OCI-LY3 (cell line): ENCODE measurements around the gene COLEC11.
"Not testable (repeated sequence)": the region's sequence is repeated elsewhere in the genome, so short reads cannot be mapped to it uniquely, and the experiment has no call there.

ENCODE experiments used
- H2AFZ ChIP-seq: fragments of 200-600, 300-600 bp; shearing (Covaris generic); 2 replicates; pipeline ENCODE4 v1.6.0; 2014; ENCODE audit warnings: antibody characterized with exemption, low read depth, low read length
- H3K27ac ChIP-seq: fragments of 200-600, 300-600 bp; sonication (generic); 2 replicates; pipeline ENCODE4 v1.5.1; 2014; ENCODE audit warnings: mild to moderate bottlenecking, low read length, moderate library complexity, mixed read lengths
- H3K27me3 ChIP-seq: fragments of 200-600, 300-600 bp; sonication (generic); 2 replicates; pipeline ENCODE4 v1.6.1; 2014; ENCODE audit warnings: low read depth, low read length, mixed read lengths
- H3K36me3 ChIP-seq: fragments of 200-600, 300-600 bp; sonication (generic); replicated peaks from 2 replicates; pipeline ENCODE3; 2014; ENCODE audit warnings: low read depth, low read length, mixed read lengths
- H3K4me1 ChIP-seq: fragments of 300-600, 200-600 bp; sonication (generic); 2 replicates; pipeline ENCODE4 v1.6.1; 2014; ENCODE audit warnings: low read length, mixed read lengths
- H3K4me2 ChIP-seq: fragments of 200-600, 300-600 bp; sonication (generic); 2 replicates; pipeline ENCODE4 v1.6.1; 2014; ENCODE audit warnings: low read length, mixed read lengths
- H3K4me3 ChIP-seq: fragments of 300-600, 200-600 bp; sonication (generic); 2 replicates; pipeline ENCODE4 v1.5.1; 2014; ENCODE audit warnings: antibody characterized with exemption, mild to moderate bottlenecking, low read length, moderate library complexity
- H3K79me2 ChIP-seq: fragments of 300-600, 200-600 bp; shearing (Covaris generic); 2 replicates; pipeline ENCODE4 v1.6.1; 2014; ENCODE audit warnings: mild to moderate bottlenecking, low read length, mixed read lengths
- H3K9ac ChIP-seq: fragments of 300-600, 200-600 bp; shearing (Covaris generic); 2 replicates; pipeline ENCODE4 v1.6.0; 2014; ENCODE audit warnings: mild to moderate bottlenecking, low read length, moderate library complexity
- H3K9me3 ChIP-seq: fragments of 200-600, 300-600 bp; shearing (Covaris generic); 2 replicates; pipeline ENCODE4 v1.6.1; 2014; ENCODE audit warnings: low read length, mixed read lengths; ENCODE audit not compliant: insufficient read depth
- H4K20me1 ChIP-seq: fragments of 200-600, 300-600 bp; sonication (generic); 2 replicates; pipeline ENCODE4 v1.6.1; 2016; ENCODE audit warnings: low read length, mixed read lengths; ENCODE audit not compliant: insufficient read depth
- EZH2phosphoT487 ChIP-seq: fragments of 200-600 bp; shearing (Covaris generic); IDR thresholded peaks from 2 replicates; pipeline ENCODE4 v1.6.1; 2018; ENCODE audit warnings: antibody characterized with exemption, mixed run types, low read depth
- TF ChIP-seq, protein P1 (sequence below): fragments of 200-600, 300-600 bp; sonication (generic); IDR thresholded peaks from 2 replicates; pipeline ENCODE4 v1.5.1; 2014; ENCODE audit warnings: antibody characterized with exemption, low read length, low read depth

Gene COLEC11

DNA sequence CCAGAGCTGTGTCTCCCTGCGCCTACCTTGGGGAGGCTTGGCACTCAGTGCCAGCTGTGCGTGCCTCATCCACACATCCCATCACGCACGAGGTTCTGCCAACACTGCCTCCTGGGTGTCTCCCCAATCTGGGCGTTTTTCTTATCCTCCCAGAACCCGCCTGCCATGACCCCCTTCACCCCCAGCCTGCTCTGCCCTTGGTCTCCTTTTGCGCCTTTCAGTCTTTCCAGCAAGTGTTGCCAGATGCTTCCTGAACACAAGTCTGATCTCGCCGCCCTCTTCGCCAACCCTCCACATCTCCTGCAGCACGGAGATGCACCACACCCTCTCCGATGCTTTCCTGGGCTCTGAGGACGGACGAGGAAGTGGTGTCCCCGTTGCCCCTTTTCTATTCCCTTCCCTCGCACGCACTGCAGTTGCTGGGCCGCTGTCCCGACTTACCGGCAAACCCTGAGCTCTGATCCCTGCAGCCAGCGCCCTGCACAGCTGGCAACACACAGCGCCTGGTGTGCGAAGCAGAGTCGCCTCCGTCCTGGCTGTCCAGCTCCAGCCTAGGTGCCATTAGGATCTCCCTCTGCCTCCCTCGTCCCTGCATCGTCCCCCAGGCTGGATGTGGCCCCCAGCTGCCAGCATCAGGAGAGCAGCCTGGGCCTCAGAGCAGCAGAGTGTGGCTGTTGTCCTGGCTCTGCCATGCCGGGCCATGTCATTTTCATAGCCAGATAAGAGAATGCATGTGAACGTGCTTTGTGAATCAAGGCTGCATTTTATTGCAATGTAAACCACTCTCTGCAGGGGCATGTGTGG lies 40.5 kb downstream of the COLEC11 start:
- Histone ChIP-seq H3K36me3 (no peaks in the 10 kb centered on the region), H3K79me2 (no peaks in the 10 kb centered on the region), H3K27ac (no peak overlapping the region), H3K9me3 (no peaks in the 10 kb centered on the region), H2AFZ (no peak overlapping the region), H3K9ac (no peak overlapping the region), H3K4me1 (peaks cover 3% of the 10 kb centered on the region; the same call in 1 of the 2 replicates), H3K27me3 (no peaks in the 10 kb centered on the region; the same call in 1 of the 2 replicates), H3K4me2 (no peak overlapping the region), H3K4me3 (no peak overlapping the region), H4K20me1 (no peaks in the 10 kb centered on the region)
- no peak for TF ChIP-seq EZH2phosphoT487
- TF ChIP-seq, protein P1, sequence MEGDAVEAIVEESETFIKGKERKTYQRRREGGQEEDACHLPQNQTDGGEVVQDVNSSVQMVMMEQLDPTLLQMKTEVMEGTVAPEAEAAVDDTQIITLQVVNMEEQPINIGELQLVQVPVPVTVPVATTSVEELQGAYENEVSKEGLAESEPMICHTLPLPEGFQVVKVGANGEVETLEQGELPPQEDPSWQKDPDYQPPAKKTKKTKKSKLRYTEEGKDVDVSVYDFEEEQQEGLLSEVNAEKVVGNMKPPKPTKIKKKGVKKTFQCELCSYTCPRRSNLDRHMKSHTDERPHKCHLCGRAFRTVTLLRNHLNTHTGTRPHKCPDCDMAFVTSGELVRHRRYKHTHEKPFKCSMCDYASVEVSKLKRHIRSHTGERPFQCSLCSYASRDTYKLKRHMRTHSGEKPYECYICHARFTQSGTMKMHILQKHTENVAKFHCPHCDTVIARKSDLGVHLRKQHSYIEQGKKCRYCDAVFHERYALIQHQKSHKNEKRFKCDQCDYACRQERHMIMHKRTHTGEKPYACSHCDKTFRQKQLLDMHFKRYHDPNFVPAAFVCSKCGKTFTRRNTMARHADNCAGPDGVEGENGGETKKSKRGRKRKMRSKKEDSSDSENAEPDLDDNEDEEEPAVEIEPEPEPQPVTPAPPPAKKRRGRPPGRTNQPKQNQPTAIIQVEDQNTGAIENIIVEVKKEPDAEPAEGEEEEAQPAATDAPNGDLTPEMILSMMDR: no peak

DNA sequence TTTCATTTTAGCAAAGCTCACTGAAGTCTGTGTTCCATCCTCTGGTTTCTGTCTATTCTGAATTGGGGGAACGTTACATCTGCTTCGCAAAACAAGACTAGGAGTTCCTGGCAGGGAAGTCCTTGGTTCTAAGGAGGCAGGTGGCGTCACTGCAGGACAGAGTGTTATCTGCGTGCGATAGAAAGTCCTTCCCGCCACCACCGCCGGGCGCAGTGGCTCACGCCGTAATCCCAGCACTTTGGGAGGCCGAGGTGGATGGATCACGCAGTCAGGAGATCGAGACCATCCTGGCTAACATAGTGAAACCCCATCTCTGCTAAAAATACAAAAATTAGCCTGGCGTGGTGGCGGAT lies 41.0 kb downstream of the COLEC11 start:
- not testable (repeated sequence) for H3K79me2 ChIP-seq, H3K27me3 ChIP-seq, H3K36me3 ChIP-seq, H3K9me3 ChIP-seq, H4K20me1 ChIP-seq, H2AFZ ChIP-seq, H3K4me2 ChIP-seq, H3K4me3 ChIP-seq, H3K9ac ChIP-seq, H3K27ac ChIP-seq, H3K4me1 ChIP-seq

DNA sequence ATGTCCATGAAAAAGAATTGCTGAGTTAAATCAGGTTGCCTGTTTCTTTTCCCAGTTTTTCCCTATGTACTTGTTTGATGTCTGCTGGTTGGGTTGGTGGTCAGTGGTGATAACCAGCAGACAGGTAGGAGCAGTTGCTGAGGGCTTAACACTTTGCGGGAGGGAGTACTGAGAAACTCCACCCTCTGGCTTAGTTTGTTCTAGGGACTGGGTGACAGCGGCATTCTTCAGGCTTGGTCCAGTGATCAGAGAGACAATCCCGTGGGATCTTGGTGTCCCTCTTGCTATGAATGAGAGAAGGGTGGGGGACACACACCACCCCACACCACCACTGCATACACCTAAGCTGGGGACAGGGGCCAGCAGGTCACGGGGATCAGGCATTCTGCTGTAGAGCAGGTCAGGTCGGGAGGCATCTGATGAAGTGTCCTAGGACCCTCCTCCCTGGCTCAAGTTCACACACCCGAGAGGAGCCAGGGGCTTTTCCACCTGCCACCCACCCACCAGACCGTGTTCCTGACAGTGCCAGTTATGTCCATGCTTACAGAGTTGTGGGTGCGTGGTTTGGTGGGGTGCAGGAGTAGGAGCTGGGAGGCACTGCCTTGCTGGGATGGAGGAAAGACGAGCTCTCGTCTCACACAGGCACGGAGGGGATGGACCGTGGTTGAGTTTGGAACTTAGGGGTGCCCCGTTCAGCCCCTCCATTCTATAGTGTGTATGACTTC lies 41.8 kb downstream of the COLEC11 start:
- Histone ChIP-seq H3K4me3 (no peak overlapping the region), H2AFZ (no peak overlapping the region), H3K4me1 (peaks cover 3% of the 10 kb centered on the region; the same call in 1 of the 2 replicates), H3K36me3 (no peaks in the 10 kb centered on the region), H3K9me3 (no peaks in the 10 kb centered on the region), H3K79me2 (no peaks in the 10 kb centered on the region), H3K4me2 (no peak overlapping the region), H3K9ac (no peak overlapping the region), H3K27me3 (no peaks in the 10 kb centered on the region; the same call in 1 of the 2 replicates), H4K20me1 (no peaks in the 10 kb centered on the region), H3K27ac (no peak overlapping the region)
- TF ChIP-seq, protein P1: no peak
- no peak for TF ChIP-seq EZH2phosphoT487

DNA sequence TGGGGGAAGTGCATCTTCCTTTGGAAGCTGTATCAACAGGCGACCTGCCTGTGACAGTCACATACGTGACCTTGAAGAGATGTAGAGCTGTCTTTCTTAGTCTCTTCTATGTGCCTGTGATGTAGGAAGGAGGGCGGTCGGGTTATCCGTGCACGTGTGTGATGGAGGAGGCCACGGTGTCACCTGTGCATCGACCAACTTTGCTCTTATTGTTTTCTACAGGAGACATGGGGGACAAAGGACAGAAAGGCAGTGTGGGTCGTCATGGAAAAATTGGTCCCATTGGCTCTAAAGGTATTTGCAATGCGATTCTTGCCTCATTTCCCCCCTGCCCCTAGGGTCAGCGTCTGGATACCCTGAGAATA lies 42.4 kb downstream of the COLEC11 start:
- Histone ChIP-seq H3K4me2 (no peak overlapping the region), H3K4me3 (no peak overlapping the region), H3K79me2 (no peaks in the 10 kb centered on the region), H2AFZ (no peak overlapping the region), H4K20me1 (no peaks in the 10 kb centered on the region), H3K4me1 (peaks cover 3% of the 10 kb centered on the region; the same call in 1 of the 2 replicates), H3K36me3 (no peaks in the 10 kb centered on the region), H3K9ac (no peak overlapping the region), H3K27me3 (no peaks in the 10 kb centered on the region; the same call in 1 of the 2 replicates), H3K27ac (no peak overlapping the region), H3K9me3 (no peaks in the 10 kb centered on the region)
- TF ChIP-seq, protein P1: no peak
- TF ChIP-seq EZH2phosphoT487: no peak
